NCI-H2107 treated with DMSO at 0.1 percent for 48 hours (cell line): Measurements from ENCODE around the gene SCUBE2.

ENCODE experiments used
- DNase-seq: peaks from one replicate; lab custom pipeline; 2025; ENCODE audit not compliant: unreplicated experiment; lab: John Stamatoyannopoulos, UW

Gene SCUBE2

GRCh38 chr11:9047964-9048523 lies 43.4 kb downstream of the SCUBE2 start:
- no peak for DNase-seq

- no peak for DNase-seq
Measured at GRCh38 chr11:9046481-9046880, 44.9 kb downstream of the SCUBE2 start.

DNA sequence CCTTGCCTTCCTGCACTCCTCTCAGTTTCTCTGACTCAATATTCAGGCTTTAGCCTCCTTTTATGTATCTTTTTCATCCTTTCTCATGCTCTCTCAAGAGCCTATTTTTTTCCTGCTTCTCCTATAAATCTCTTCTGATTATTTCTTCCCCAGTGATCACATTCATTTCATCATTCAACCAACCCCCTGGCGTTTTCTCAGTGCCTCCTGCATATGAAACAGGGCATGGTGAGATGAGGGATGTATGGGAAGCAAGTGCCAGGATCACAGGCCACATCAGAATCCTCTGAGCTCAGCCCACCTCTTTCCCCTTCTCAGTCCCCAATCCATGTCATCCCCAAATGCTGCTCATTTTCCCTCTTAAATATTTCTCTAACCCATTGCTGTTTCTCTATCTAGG lies 48.9 kb downstream of the SCUBE2 start:
- DNase-seq: no peak

DNA sequence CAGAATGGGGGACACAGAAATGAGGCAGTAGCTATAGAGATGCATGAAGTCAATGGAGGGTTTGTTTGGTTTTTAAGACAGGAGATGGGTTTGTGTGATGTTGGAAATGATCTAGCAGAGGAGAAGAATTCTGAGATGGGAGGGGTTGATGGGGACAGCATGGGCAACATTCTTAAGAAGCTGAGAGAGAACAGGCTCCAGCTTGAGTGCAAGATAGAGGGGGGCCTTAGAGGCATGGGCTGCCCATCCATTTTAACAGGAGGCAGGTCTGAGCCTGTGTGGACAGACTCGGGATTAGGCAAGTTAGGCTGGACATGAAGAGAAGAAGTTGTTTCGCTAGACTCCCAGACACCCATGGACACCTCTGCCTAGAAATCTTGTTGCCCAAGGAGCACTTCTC lies 49.7 kb downstream of the SCUBE2 start:
- DNase-seq: no peak

GRCh38 chr11:9040410-9040809 lies 51.0 kb downstream of the SCUBE2 start:
- no peak for DNase-seq

- no peak for DNase-seq
Measured at GRCh38 chr11:9039863-9040262, 51.5 kb downstream of the SCUBE2 start.

DNA sequence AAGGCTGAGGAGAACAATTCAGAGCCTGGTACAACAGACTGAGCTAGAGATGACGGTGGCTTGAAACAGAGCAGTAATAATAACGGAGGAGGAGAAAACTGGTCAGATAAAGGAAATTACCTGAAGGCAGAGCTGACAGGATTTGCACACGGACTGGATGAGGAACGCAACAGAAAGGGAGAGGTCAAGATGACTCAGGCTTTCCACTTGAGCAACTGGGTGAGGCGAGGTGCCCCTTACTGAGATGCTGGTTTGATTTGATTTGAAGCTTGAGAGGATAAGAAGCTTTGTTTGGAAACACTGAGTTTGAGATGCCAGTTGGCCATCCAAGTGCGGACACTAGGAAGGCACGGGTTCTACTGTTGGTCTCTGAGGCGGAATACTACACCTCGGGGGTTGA lies 52.2 kb downstream of the SCUBE2 start:
- no peak for DNase-seq

DNA sequence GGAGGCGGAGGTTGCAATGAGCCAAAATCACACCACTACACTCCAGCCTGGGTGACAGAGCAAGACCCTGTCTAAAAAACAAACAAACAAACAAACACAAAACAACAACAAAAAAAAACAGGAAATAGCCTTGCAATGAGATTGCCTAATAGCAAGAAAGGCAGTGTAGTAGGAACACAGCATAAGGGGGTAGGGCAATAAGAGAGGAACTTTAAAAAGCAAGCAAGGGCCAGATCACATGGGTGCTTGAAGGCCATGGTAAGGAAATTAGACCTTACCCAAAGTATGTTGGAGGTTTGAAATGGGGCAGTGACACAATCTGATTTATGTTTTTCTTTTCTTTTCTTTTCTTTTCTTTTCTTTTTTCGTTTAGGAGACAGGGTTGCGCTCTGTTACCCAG lies 52.9 kb downstream of the SCUBE2 start:
- no peak for DNase-seq

GRCh38 chr11:9037963-9038362 lies 53.4 kb downstream of the SCUBE2 start:
- DNase-seq: no peak

- DNase-seq: no peak
Measured at GRCh38 chr11:9037046-9037780, 54.2 kb downstream of the SCUBE2 start.

GRCh38 chr11:9030601-9031000 lies 60.8 kb downstream of the SCUBE2 start:
- DNase-seq: no peak

DNA sequence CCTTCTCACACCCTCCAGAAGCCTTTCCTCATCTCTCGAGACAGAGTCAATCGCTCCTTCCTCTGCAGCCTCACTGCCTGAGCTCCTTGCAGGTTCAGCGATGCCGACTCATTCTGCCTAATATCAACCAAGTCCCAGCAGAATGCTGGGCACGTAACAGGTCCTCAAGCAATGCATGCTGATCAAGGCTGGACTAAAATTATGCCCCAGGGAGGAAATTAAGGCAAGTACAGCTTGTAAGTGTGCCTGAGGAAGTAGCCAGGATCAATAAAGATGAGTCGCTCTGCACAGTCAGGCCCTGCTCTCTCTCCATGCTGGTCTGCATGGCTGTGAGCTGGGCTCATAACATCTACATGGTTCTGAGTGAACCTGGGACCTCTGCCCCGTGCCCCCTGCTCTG lies 62.0 kb downstream of the SCUBE2 start:
- DNase-seq: no peak

- DNase-seq: no peak
Measured at GRCh38 chr11:9028581-9028980, 62.8 kb downstream of the SCUBE2 start.

GRCh38 chr11:9025101-9025850 lies 66.1 kb downstream of the SCUBE2 start:
- DNase-seq: no peak

GRCh38 chr11:9022961-9023680 lies 68.3 kb downstream of the SCUBE2 start:
- DNase-seq: no peak

DNA sequence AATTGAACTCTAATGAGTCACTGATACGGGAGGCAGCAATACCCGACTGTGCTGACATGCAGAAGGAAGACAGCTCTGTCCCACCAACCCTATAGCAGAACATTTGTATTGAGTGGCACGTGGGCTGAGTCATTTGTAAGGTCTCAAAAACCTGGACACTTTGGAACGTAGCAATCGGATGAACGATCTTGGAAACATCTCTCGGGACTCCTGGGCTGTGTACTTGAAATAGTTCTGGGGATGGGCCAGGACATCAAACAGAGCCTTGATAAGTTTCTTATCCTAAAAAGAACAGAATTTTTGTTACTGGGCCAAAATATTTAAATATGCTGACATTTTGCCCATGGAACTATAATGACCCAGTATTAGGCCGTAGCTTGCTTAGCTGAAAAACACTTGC lies 70.5 kb downstream of the SCUBE2 start:
- DNase-seq: no peak

DNA sequence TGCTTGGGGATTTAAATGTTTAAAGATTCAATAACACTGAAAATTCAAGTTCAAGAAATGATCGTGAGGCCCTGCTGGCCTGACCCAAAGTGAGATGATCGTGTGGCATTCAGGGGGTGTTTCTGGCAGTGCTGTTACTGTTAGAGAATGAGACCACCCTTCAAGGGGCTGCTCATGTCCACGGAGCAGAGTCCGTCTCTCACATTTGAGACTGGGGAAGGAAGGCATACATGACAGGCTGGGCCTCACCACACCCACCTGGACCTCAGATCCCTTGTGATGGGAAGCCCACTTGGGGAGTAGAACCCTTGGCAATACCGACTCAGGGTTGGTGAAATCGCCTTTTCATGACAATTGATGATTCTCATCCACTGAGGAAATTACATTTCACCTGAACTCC lies 71.5 kb downstream of the SCUBE2 start:
- DNase-seq: no peak

DNA sequence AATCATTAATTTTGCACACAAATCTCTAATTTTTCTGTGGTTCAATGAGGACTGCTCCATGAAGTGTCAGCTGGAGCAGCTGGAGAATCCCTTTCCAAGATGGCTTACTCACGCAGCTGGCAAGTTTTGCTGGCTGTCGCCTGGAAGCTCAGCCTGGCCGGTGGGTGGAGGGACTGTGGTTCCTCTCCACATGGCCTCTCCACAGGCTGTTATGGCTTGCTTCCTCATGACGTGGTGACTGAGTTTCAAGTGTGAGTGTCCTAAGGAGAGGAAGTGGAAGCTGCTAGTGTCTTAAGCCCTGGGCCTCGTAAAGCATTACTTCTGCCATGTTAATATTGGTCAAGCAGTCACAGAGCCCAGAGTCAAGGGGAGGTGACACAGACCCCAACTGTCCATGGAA lies 73.6 kb downstream of the SCUBE2 start:
- DNase-seq: no peak

DNA sequence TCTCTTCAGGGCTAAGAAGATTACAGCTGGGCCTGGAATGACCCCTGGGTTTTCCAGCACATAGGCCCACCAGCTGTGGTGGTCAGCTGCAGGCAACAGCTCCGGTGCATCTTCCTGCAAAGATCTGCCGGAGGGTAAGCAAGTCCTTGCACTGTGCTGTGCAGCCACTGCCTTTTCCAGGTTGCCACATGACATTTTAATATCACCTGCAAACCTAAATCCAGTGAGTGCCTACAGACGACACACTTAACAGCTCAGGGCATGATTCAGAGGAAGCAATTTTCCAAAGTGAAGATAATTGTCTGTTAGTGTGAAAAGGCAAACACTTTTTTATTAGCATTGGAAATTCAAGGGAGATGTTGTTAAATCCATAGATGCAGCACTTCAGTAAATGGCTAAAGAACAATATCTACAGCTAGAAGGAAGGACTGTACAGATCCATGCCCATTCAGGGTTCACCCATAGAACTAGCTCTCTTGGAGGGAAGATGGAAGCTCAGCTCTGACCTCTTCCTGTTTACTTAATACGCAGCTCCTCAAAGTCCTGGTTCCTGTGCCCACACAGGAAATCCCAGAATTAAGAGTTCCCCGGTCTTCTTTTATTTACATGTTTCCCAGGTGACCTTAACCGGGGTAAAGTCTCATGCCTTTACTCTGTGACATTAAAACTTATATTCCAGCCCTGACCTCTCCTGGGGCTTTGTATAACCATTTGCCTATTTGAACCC lies 74.3 kb downstream of the SCUBE2 start:
- DNase-seq: no peak

DNA sequence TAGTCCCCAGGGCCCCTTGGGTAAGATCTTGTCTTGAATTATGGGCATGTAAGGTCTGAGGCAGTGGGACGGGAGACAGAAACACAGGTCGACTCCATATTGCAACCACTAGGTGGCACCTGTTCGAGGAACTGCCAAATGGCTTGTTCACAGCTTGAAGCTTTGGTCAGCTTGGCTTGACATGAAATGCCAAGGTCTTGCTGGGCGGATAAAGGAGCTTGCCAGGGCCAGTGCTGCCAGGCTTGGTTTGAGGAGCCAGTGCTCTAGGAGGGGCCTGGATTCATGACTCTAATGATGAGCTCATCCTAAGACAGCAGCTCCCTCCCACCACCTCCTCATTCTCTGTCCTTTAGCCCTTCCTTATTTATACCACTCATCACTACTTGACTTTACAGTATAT lies 75.7 kb downstream of the SCUBE2 start:
- peak; percentile 41 for DNase-seq

DNA sequence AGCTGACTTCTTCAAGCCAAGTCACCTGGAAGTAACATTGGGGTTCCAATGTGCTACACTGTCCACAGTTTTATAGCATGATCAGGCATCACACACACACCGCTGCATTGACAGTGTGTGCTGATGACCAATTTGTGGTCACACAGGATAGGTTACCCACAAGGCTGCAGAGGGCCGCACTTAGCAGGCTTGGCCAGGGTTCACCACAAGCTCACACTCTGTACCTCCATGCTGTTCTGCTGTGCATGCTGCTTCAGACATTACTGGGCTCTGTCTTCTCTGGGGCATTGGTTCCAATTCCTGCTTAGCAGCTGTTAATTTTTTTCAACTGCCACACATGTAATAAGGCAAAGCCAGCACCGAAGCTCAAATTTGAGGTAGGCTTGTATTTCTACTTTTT lies 76.6 kb downstream of the SCUBE2 start:
- no peak for DNase-seq
